IMR-90 (cell line): ENCODE results near the gene RASSF6.

Source experiments
- TF ChIP-seq, protein P1 (sequence below): conservative IDR thresholded peaks from 2 replicates; pipeline ENCODE4 v1.5.1; 2012; ENCODE audit warnings: mild to moderate bottlenecking, low read depth, low read length, improper control_type of control experiment
- TF ChIP-seq, protein P2 (sequence below): fragments of 150-350 bp; IDR thresholded peaks from 2 replicates; pipeline ENCODE4 v1.6.1; 2016; ENCODE audit warnings: low read depth, mild to moderate bottlenecking, low read length, moderate library complexity, borderline replicate concordance

DNA sequence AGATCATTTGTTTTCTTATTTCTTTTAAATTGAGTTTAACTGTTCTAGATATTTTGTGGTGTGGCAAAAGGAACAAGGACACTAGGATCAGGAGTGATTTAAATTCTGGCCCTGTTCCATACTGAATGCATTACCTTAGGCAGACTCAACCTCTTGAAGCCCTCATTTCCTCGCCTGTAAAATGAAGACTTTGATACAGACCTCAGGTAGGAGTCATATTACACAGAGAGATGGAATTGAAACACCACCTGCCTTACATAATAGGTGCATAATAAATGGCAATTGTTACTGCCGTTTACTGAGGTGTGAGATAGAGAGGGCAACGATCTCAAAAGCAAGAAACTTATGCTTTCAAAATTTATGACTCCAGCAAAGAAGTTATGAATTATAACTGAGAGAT lies 28.2 kb upstream of the RASSF6 start:
- TF ChIP-seq, protein P1, sequence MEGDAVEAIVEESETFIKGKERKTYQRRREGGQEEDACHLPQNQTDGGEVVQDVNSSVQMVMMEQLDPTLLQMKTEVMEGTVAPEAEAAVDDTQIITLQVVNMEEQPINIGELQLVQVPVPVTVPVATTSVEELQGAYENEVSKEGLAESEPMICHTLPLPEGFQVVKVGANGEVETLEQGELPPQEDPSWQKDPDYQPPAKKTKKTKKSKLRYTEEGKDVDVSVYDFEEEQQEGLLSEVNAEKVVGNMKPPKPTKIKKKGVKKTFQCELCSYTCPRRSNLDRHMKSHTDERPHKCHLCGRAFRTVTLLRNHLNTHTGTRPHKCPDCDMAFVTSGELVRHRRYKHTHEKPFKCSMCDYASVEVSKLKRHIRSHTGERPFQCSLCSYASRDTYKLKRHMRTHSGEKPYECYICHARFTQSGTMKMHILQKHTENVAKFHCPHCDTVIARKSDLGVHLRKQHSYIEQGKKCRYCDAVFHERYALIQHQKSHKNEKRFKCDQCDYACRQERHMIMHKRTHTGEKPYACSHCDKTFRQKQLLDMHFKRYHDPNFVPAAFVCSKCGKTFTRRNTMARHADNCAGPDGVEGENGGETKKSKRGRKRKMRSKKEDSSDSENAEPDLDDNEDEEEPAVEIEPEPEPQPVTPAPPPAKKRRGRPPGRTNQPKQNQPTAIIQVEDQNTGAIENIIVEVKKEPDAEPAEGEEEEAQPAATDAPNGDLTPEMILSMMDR, result no peak
- TF ChIP-seq, protein P2, sequence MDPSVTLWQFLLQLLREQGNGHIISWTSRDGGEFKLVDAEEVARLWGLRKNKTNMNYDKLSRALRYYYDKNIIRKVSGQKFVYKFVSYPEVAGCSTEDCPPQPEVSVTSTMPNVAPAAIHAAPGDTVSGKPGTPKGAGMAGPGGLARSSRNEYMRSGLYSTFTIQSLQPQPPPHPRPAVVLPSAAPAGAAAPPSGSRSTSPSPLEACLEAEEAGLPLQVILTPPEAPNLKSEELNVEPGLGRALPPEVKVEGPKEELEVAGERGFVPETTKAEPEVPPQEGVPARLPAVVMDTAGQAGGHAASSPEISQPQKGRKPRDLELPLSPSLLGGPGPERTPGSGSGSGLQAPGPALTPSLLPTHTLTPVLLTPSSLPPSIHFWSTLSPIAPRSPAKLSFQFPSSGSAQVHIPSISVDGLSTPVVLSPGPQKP, result no peak
